HTR-8/SVneo (cell line): ENCODE measurements around the gene DISP3.
"Not testable (repeated sequence)": the region's sequence is repeated elsewhere in the genome, so short reads cannot be mapped to it uniquely, and the experiment has no call there.

Experiments
- DNase-seq: peaks from one replicate; pipeline ENCODE4 v3.0.0; 2011; ENCODE audit warnings: low spot score, mixed read lengths; ENCODE audit not compliant: insufficient read length
- FAIRE-seq: peaks from 2 replicates; lab custom pipeline; 2011; peaks lifted over from hg19 to GRCh38; lab: Jason Lieb, UNC

Gene DISP3

DNA sequence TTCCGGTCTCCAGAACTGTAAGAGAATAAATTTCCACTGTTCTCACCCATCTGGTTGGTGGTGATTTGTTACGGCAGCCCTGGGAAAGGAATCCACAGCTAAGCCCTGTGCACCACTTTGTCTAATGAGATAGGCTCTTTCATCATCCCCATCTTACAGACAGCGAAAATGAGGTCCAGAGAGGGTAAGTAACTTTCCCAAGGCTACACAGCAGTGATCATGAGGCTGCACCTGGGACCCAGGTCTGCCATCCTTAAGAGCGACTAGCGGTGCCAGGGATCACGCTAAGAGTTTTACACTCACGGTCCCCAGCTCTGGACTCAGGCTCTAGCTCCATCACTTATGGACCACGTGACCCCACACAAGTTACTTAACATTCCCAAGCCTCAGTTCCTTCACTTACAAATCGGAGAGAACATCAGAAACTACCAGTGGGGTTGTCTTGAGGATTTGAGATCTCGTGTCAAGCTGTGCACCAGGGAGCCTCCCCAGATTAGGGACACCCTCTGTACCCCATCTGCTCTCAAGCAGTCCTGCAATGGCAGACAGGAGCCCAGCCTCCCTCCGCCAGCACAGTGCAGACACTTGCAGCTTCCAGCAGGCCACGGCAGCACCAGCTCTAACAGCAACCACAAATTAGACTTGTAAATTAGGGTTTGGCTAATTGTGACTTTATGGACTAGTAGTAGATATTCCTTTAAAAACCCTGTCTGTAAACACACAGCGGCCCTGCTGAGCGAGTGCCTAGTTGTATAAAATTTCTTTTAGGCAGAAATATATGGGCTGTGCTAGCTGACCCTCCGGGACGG, 87.3 kb downstream of the DISP3 start:
- DNase-seq (no peak), FAIRE-seq (no peak)

DNA sequence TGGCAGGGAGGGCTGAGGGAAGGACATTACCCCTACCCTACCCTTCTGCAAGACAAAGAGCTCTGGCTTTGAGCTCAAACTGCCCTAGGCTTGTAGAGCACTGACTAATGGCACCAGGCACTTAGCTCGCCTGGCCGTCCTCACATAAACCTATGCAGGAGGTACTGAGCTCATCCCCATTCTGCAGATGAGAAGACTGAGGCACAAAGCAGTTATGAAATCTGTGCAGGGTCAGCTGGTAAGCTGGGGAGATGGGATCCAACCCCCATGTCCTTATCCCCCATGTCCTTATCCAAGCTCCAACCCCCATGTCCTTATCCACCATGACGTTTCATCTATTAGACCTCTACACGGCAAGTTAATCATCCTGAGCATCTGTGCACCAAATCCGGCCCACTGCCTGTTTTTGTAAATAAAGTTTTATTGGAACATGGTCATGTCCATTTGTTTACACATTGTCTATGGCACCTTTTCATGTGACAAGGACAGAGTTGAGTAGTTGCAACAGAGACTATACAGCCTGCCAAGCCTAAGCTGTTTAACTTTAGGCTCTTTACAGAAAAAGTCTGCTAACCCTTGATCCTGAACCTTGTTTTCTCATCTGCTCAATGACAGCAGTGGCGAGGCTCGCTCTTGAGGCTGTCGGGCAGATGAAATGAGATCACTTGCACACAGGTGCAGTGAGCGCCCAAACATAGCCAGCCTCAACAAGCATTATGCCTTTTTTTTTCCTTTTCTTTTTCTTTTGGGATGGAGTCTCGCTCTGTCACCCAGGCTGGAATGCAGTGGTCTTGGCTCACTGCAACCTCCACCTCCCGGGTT, 88.5 kb downstream of the DISP3 start:
- DNase-seq (no peak), FAIRE-seq (no peak)

DNA sequence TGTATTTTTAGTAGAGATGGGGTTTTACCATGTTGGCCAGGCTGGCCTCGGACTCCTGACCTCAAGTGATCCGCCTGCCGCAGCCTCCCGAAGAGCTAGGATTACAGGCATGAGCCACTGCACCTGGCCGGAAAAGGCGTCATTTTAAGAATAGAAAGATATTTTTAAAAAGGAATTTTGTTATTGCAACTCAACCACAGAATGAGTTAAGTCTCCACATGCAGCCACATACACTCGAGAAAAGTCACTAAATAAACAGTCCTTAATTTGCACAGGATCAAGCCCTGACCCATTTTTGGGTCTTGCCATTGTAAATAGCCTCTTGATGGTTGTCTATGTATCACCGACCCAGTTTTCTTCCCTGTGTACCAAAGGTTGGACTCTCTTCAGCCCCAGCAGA, 89.7 kb downstream of the DISP3 start:
- no peak for DNase-seq
- no peak for FAIRE-seq

DNA sequence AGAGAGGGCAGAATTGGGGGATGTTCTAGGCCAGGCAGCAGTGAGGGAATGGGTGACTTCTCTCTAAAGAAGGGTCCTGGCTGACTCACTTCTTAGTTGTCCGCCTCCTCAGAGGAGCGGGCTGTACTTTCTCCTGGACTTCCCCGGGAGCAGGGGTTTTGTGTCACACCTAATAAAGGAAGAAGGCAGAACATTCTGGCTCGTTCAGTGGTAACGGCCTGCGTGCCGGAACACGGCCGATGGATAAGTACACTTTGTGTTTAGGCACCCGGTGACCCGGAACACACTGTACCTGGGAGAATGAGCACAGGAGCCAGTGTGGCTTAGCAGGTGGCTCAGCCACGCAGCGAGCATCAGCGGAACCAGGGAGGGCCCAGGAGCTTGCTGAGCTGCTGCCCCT, 90.6 kb downstream of the DISP3 start:
- FAIRE-seq: no peak
- DNase-seq: no peak

DNA sequence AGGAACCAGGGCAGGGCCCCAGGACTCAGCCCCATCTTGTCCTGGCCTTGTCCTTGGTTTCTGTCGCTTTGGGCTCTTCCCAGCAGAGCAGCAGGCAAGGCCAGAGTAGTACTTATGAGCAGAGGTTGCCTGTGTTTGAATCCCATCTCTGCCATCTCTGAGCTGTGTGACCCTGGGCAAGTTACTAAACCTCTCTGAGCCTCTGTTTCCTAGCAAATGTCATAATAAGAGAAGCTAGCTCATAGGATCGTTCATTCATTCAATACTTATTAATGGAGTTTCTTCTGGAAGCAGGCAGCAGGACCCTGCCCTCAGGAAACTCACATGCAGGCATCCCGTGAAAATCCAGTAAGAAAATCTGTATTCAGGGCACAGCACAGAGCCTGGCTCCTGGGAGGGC, 91.0 kb downstream of the DISP3 start:
- no peak for FAIRE-seq
- DNase-seq: no peak

GRCh38 chr1:11570821-11571380, 91.9 kb downstream of the DISP3 start:
- DNase-seq: no peak

DNA sequence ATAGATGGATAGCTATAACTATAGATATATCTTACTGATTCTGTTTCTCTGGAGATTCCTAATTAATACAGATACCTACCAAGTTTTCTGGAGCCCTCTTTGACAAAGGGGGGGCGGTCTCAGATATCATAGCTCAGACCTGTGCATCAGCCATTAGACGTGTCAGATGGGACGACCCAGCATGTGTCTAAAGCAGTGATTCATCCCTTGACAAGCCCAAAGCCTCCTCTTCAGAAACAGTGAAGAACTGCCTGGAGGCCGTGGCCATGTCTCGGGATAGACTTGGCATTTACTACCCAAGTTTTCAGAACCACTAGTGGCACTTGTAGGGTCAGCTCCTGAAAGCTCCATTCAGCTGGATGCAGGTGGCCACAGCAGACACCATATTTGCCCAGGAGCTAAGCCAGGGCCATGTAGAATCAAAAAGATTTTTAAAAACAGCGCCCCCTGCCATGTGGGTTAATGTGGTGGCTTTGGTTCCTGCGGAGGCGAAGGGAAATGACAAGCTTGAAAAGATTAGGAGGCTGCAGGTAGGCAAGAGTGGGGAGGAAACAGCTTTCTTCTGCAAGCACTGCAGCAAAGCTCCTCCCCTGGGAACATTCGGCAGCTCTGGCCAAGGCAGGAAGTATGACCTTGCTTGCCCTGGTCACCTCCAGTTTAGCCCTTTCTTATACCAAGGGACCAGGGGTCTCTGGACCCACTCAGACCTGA, 93.1 kb downstream of the DISP3 start:
- FAIRE-seq (no peak), DNase-seq (no peak)

More at GRCh38 chr1:11570821-11571380, 91.9 kb downstream of the DISP3 start:
- FAIRE-seq: no peak

DNA sequence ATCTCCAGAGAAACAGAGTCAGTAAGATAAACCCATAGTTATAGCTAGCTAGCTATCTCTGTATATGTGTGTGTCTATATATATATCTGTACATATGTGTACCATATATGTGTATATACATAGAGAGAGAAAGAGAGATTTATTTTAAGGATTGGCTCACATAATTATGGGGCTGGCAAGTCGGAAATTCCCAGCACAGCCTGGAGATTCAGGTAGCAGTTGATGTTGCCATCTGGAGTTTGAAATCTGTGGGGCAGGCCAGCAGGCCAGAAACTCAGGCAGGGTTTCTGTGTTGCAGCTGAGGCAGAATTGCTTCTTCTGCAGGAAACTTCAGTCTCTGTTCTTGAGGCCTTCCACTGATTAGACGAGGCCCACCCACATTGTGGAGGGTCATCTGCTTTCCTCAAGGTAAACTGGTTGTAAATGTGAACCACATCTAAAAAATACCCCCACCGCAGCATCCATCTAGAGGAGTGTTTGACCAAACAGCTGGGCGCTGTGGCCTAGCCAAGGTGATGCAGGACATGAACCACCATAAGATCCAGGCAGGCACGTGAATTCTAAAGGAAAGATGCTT, 94.2 kb downstream of the DISP3 start:
- FAIRE-seq (no peak), DNase-seq (no peak)

DNA sequence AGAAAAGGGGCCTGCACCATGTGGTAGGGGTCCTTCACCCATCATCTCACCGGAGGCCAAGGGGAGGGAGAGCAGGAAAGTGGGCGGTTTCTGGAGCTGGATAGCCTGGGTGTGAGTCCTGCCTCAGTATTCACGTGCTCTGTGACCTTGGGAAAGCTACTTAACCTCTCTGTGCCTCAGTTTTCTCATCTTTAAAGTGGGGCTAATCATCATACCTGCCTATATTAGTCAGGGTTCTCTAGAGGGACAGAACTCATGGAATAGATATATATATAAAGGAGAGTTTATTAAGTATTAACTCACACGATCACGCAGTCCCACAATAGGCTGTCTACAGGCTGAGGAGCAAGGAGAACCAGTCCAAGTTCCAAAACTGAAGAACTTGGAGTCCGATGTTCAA, 96.6 kb downstream of the DISP3 start:
- DNase-seq (no peak), FAIRE-seq (no peak)

DNA sequence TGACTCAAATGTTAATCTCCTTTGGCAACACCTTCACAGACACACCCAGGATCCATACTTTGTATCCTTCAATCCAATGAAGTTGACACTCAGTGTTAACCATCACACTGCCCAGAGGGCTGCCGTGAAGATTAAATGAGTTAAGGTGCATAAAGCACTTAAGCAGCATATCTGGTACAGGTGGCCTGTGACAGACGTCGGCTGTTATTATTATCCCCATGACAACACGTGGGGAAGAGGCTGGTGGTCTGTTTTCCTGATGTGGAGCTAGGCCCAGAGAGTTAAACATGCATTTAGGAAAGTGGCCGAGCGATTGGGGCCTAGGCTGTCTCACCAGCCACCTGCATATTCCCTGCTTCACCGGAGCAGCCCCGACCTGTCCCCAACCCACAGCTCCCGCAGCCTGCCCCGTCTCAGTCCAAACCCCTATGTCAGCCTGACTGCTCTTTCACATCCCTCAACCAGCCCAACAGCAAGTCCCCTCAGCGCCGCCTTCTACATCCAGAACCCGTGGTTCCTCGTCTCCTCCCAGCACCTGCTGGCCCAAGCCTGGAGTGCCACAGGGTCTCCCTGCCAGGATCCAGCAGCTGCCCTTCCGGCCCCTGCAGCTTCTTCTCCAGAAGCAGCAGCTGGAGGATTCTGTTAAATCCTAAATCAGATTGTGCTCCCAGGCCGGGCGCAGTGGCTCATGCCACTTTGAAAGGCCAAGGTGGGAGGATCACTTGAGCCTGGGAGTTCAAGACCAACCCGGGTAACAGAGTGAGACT, 97.3 kb downstream of the DISP3 start:
- DNase-seq: no peak
- no peak for FAIRE-seq

DNA sequence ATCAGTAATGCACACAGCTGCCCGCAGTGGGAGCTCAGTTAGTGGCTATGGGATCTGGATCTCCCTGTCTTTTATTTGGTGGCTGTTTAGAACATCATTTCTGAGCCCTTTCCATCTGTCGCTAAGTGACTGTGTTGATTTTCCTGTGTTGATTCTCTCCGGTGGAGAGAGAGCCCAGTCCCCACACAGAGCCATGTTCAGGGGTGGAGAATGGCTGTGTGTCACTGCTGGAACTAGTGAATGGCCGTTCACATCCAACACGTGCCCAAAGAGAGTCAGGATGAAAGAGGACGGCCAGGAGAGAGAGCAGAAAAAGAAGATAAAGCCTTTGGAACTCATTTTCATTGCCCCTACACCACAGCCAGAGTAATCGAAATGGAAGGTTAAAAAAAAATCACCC, 99.0 kb downstream of the DISP3 start:
- FAIRE-seq (no peak), DNase-seq (no peak)

DNA sequence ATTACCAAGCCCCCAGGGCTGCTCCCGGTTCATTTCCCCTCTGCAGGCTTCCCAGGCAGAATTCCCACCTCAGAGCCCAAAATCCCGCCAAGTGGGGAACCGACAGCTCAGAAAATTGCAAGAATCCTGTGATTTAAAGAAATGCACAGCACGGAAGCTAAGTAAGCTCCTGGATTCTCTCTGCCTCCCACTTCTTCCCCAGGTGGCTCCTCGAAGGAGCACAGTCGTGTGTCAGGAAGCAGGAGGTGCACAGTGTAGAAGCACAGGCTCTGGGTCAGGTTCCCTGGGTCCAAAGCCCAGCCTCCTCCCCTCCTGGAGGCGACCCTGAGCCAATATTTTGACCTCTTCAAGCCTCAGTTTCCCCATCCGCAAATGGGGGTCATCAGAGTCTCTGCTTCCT, 100.6 kb downstream of the DISP3 start:
- DNase-seq (no peak), FAIRE-seq (no peak)

- FAIRE-seq, DNase-seq: not testable (repeated sequence)
Measured at GRCh38 chr1:11580049-11580448, 101.1 kb downstream of the DISP3 start.

DNA sequence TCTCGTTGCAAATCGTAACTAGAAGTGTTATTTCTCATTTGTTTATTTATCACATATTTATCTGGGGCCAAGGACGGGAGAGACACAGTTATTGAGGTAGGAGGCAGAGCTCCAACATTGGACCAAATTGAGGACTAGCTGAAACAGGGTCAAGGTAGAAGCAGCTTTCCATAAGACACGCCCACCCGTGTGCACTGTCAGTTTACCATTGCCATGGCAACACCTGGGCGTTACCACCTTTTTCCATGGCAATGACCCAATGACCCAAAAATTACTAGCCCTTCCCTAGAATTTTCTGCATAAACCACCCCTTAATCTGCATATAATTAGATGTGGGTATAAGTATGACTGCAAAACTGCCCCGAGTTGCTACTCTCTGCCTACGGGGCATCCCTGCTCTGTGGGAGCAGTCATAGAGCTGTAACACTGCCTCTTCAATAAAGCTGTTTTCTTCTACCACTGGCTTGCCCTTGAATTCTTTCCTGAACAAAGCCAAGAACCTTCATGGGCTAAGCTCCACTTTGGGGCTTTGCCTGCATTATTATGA, 102.6 kb downstream of the DISP3 start:
- FAIRE-seq: no peak
- no peak for DNase-seq

GRCh38 chr1:11585389-11585788, 106.4 kb downstream of the DISP3 start:
- FAIRE-seq (no peak), DNase-seq (no peak)
